Umbilical cord (tissue), 2 donors: ENCODE data around the gene LYPD1. TPM values are rescaled to one million over a fixed set of nuclear protein-coding genes. Genes with fewer than 3 reads are reported as not detected.

Experiments
- DNase-seq: peaks from one replicate; pipeline ENCODE4 v3.0.0-alpha.2; 2015; ENCODE audit warnings: low spot score
- total RNA-seq: library from RNA; depleted of rRNA; stranded (reverse); fragments of >200 nt; gene quantifications from one replicate; pipeline ENCODE4 v1.2.3, GENCODE V29; 2014; ENCODE audit warnings: low replicate concordance; ENCODE audit not compliant: insufficient read depth

The LYPD1 gene
- total RNA-seq, 1 donor from 2014 or later: 0.72 TPM

- no peak for DNase-seq
These were observed 33.7 kb downstream of the LYPD1 start for GRCh38 chr2:132636346-132636745.

GRCh38 chr2:132633635-132634034 is 36.4 kb downstream of the LYPD1 start:
- DNase-seq: no peak

GRCh38 chr2:132632000-132632649 is 37.9 kb downstream of the LYPD1 start:
- peak; percentile 78 for DNase-seq

- peak; percentile 35 for DNase-seq
These were observed 42.5 kb downstream of the LYPD1 start for GRCh38 chr2:132627536-132627935.

- peak; percentile 49 for DNase-seq
These were observed 46.7 kb downstream of the LYPD1 start for GRCh38 chr2:132623096-132623839.

- DNase-seq: no peak
These were observed 48.7 kb downstream of the LYPD1 start for GRCh38 chr2:132621131-132621875.

GRCh38 chr2:132620115-132620514 is 49.9 kb downstream of the LYPD1 start:
- no peak for DNase-seq

GRCh38 chr2:132618734-132619133 is 51.3 kb downstream of the LYPD1 start:
- no peak for DNase-seq

GRCh38 chr2:132617989-132618388 is 52.0 kb downstream of the LYPD1 start:
- no peak for DNase-seq

- no peak for DNase-seq
These were observed 54.5 kb downstream of the LYPD1 start for GRCh38 chr2:132615329-132616085.

GRCh38 chr2:132611719-132612118 is 58.3 kb downstream of the LYPD1 start:
- no peak for DNase-seq

- no peak for DNase-seq
These were observed 60.7 kb downstream of the LYPD1 start for GRCh38 chr2:132609101-132609890.

- DNase-seq: no peak
These were observed 61.7 kb downstream of the LYPD1 start for GRCh38 chr2:132608311-132608710.

- no peak for DNase-seq
These were observed 62.4 kb downstream of the LYPD1 start for GRCh38 chr2:132607426-132608090.

- DNase-seq: no peak
These were observed 63.4 kb downstream of the LYPD1 start for GRCh38 chr2:132606649-132607048.

- DNase-seq: no peak
These were observed 64.5 kb downstream of the LYPD1 start for GRCh38 chr2:132605236-132606180.

- no peak for DNase-seq
These were observed 65.4 kb downstream of the LYPD1 start for GRCh38 chr2:132604561-132604960.

GRCh38 chr2:132599556-132599955 is 70.4 kb downstream of the LYPD1 start:
- DNase-seq: no peak

GRCh38 chr2:132598536-132598935 is 71.5 kb downstream of the LYPD1 start:
- DNase-seq: no peak
